Neutrophil (primary cell): ENCODE data around the gene EDAR.

Source experiments
- H3K27ac ChIP-seq: fragments of 200-600 bp; sonication (generic); 2 replicates; pipeline ENCODE4 v1.5.1; 2016; ENCODE audit warnings: mild to moderate bottlenecking, moderate library complexity
- H3K27me3 ChIP-seq: fragments of 200-600 bp; sonication (generic); 2 replicates; pipeline ENCODE4 v1.6.0; 2016; ENCODE audit warnings: mild to moderate bottlenecking
- H3K36me3 ChIP-seq: fragments of 200-600 bp; sonication (generic); 2 replicates; pipeline ENCODE4 v1.5.1; 2017
- H3K4me1 ChIP-seq, 2 experiments: fragments of 200-600 bp in 1 of 2; sonication (generic) in 1 of 2; 1 replicate in 1 of 2; 2 replicates in 1 of 2; pipeline versions ENCODE4 v1.5.1 to v1.6.1; 2013 to 2016; ENCODE audit warnings: low read depth in 1 of 2, low read length in 1 of 2, mild to moderate bottlenecking in 1 of 2, moderate library complexity in 1 of 2; ENCODE audit not compliant: control insufficient read depth in 1 of 2, insufficient read depth in 1 of 2
- H3K4me3 ChIP-seq, 2 experiments: fragments of 200-600 bp in 1 of 2; sonication (generic) in 1 of 2; 1 replicate in 1 of 2; 2 replicates in 1 of 2; pipeline ENCODE4 v1.5.1; 2013 to 2016; ENCODE audit warnings: low read depth in 1 of 2, low read length in 1 of 2, mild to moderate bottlenecking in 1 of 2, moderate library complexity in 1 of 2
- H3K9me3 ChIP-seq: fragments of 200-600 bp; sonication (generic); 2 replicates; pipeline ENCODE4 v1.5.1; 2016
- TF ChIP-seq, protein P1 (sequence below): fragments of 200-600 bp; sonication (generic); IDR thresholded peaks from 2 replicates; pipeline ENCODE4 v1.5.1; 2016; ENCODE audit warnings: antibody characterized with exemption

The EDAR gene

DNA sequence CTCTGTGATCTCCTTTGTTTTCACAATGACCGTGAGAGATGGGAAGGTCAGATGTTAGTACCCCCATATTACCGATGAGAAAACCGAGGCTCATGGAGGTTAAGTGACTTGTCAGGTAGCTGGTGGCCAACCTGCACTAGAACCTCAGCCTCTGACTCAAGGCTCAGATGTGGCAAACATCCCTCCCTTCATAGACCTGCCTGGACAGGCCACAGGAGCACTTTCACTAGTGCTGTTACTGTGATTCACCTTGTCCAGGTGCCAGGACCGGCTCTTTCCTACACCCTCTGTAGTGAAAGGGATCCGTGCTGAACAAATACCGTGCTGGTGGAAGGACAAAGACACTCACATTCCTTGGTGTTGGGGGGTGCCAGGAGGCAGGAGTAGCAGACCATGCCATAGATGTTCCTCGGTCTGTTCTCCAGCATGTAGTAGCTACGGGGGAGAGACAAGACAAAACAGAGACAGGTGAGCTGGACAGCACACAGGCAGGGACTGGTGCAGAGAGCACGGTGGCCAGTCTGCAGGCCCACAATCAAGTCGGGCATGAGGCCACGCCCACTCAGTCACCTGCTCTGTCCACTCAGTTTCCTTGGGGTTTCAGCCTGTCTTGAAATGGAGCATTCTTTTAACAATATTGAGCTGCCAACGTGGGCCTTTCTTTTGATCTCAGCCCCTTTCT, 65.9 kb downstream of the EDAR start:
- TF ChIP-seq, protein P1, sequence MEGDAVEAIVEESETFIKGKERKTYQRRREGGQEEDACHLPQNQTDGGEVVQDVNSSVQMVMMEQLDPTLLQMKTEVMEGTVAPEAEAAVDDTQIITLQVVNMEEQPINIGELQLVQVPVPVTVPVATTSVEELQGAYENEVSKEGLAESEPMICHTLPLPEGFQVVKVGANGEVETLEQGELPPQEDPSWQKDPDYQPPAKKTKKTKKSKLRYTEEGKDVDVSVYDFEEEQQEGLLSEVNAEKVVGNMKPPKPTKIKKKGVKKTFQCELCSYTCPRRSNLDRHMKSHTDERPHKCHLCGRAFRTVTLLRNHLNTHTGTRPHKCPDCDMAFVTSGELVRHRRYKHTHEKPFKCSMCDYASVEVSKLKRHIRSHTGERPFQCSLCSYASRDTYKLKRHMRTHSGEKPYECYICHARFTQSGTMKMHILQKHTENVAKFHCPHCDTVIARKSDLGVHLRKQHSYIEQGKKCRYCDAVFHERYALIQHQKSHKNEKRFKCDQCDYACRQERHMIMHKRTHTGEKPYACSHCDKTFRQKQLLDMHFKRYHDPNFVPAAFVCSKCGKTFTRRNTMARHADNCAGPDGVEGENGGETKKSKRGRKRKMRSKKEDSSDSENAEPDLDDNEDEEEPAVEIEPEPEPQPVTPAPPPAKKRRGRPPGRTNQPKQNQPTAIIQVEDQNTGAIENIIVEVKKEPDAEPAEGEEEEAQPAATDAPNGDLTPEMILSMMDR, result no peak
- no peak overlapping the region for H3K27ac ChIP-seq

DNA sequence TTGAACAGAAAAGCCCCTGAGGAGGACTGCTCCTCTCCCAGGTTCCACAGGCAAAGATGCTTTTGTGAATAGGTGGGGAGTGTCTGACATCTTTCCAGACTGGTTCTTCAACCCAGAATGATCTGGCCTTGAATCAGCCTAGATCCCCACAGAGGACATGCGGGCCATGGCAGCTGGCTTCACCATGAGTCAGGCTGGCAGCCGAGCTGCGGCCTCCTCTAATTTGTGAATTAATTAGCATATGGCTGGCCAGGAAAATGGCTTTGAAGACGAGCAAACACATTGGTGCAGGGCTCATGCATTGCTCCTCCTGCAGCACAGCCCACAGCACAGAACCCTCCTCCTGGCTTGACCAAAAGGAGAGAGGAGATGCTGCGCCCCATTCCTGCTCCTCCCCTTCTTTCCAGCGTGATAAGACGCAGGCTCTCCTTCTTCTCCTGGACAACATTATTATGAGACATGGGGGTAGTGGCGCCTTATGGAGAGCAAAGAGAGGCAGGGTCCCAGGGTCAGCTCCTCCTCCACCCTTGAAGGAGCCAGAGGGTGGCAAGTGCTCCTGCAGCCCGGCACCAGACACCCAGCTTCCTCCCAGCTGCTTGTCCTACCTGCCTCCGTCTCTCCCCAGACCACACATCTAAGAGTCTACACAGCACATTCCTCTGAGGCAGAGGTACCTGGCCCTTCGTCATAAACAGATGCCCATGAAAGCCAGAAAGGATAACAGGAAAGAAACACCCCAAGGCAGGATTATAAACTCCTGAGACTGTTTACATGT, 66.7 kb downstream of the EDAR start:
- H3K27me3 ChIP-seq, result peaks cover 4% of the 10 kb centered on the region
- no peaks in the 10 kb centered on the region for H3K4me1 ChIP-seq
- no peak overlapping the region for H3K4me3 ChIP-seq
- TF ChIP-seq, protein P1, result no peak
- H3K9me3 ChIP-seq, result no peaks in the 10 kb centered on the region
- H3K27ac ChIP-seq, result no peak overlapping the region
- no peaks in the 10 kb centered on the region for H3K36me3 ChIP-seq

More for the DNA sequence above, 65.9 kb downstream of the EDAR start:
- Histone ChIP-seq H3K4me1 (no peaks in the 10 kb centered on the region), H3K4me3 (no peak overlapping the region), H3K36me3 (no peaks in the 10 kb centered on the region), H3K27me3 (no peaks in the 10 kb centered on the region), H3K9me3 (no peaks in the 10 kb centered on the region)

DNA sequence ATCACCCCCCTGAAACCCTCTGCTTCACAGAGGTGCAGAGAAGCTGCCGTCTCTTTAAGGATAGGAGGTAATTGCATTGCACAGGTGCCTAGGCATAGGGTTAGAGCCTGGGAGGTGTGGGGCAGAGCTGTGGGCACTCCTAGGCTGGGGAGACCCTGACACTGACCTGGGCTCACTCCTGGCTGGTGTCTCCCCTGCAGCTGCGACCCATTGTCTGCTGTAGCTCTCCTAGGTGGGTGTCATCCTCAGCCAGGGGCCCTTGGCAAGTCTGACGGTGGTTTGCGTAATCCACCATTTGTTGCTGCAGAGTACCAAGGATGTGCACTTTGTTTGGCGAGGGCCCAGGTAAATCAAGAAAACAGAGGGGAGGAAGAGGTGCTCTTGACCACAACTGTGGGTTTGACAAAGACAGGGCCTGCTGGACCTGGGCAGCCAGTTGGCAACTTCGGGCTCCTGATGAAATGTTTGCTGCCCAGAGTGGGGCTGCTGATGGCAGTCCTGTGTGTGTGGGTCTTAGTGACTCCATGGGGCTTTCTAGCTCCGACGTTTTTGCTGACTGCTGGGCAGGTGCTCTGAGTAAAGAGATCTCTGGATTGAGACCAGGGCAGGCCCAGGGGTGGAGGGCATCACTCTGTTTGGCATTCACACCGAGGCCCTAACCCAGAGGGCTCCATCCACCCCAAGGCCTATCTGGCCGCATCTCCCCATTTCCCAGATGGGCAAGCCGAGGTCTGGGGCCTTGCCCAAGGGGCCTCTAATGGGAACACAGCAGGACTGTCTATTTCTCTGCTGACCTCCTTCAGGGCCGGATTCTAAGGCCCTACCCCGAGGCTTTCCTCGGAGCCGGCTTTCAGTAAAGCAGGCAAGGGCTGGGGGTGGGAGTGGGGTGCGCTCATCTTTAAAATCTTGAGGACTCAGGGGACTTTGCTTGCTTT, 67.7 kb downstream of the EDAR start:
- Histone ChIP-seq H3K4me1 (no peaks in the 10 kb centered on the region), H3K9me3 (no peaks in the 10 kb centered on the region), H3K27ac (no peak overlapping the region), H3K27me3 (peaks cover 14% of the 10 kb centered on the region), H3K36me3 (no peaks in the 10 kb centered on the region), H3K4me3 (no peak overlapping the region)
- TF ChIP-seq, protein P1, result no peak

DNA sequence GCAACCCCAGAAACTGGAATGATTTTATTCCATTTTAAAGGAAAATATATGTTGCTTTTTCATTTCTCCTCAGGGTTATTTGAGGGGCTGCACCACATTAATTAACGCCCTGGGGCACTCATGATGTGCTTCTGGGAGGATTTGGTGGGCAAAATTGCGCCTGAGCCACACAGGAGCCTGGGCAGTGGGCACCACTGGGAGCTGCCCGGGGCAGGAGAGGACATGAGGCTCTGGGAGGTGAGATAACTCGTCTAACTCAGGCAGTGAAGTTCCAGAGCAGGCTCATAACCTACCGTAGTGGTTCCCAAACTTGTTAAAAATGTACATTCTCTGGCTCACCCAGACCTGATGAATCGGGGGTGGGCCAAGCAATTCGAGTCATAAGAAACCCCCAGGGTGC, 68.3 kb downstream of the EDAR start:
- no peak overlapping the region for H3K4me3 ChIP-seq
- no peaks in the 10 kb centered on the region for H3K9me3 ChIP-seq
- H3K4me1 ChIP-seq, result no peaks in the 10 kb centered on the region
- TF ChIP-seq, protein P1, result no peak
- peaks cover 18% of the 10 kb centered on the region for H3K27me3 ChIP-seq
- no peak overlapping the region for H3K27ac ChIP-seq
- H3K36me3 ChIP-seq, result no peaks in the 10 kb centered on the region

DNA sequence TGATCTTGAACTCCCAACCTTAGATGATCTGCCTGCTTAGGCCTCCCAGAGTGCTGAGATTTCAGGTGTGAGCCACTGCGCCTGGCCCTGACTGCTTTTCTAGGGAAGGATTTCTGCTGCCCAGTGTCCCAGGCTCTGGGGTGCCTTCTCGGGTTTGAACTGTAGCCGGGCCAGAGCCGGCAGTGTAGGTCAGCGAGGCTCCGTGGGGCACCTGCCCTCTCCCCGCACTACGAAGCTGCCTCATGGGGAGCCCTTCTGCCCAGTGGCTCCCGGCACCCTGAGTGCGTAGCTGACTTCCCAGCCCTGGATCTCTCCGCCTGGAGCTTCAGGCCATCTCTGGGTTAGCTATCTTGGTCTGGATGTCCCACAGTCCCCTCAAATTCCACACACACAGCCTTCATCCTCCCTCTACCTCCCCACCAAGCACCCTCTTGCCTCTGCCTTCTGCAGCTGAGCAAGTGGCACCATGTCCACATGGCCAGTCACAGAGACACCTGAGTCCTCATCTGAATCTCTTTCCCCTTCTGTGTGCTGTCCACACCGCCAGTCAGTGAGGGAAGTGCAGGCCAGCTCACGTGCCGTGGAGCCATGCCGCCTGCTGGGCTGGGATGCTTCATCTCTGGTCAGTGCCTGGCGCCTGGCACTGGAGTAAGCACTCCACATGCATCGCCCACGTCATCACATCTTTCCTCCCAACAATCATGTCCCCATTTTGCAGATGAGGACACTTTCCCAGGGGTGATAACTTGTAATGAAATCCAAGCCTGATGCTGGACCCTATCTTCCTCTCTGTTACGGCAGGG, 69.2 kb downstream of the EDAR start:
- Histone ChIP-seq H3K36me3 (no peaks in the 10 kb centered on the region), H3K4me3 (no peak overlapping the region), H3K9me3 (no peaks in the 10 kb centered on the region), H3K27ac (no peak overlapping the region), H3K27me3 (peaks cover 18% of the 10 kb centered on the region), H3K4me1 (no peaks in the 10 kb centered on the region)
- TF ChIP-seq, protein P1, result no peak
